AG09319 (cell line): ENCODE data around the gene UBL7.

Experiments used
- DNase-seq: peaks from one replicate; pipeline ENCODE4 v3.0.0-alpha.2; 2010; ENCODE audit warnings: low read depth; ENCODE audit errors: extremely low read depth
- CTCF ChIP-seq: IDR thresholded peaks from 2 replicates; pipeline ENCODE4 v1.5.1; 2011; ENCODE audit warnings: low read depth, mild to moderate bottlenecking, inconsistent platforms, low read length, moderate library complexity

Gene UBL7

DNA sequence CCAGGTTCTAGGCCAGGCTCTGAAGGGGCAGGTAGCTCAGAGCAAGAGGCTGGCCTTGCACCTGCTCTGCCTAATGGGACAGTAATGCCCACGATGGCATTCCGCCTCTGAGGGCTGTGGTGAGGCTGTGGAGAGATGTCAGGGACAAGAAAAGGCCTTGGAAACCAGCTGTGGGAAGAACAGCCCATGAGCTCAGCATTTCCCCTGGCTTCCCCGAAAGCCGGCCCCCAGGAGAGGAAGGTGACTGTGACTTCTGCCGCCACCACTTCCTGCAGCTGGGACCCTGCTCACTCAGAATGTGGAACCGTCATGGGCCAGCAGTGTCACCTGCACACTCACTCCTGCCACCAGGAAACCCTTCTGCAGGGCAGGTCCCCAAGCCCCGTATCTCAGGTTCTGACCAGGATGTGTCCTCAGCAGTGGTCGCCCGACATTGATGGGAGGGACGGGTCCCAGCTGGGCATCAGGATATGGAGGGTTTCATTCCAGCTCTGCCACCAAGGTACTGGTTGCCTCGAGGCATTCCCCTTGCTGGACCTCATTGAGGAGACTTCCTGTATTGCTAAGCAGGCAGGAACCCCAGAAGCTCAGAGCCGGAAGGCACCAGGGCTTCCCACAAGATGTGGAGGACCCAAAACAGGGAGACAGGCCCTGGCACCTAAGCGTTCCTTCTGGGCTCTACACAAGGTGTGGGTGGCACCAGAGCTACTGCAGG, 57.9 kb downstream of the UBL7 start:
- DNase-seq: no peak
- TF ChIP-seq CTCF: no peak

- DNase-seq: no peak
- TF ChIP-seq CTCF: no peak
Measured at GRCh38 chr15:74402337-74402841, 58.6 kb downstream of the UBL7 start.

GRCh38 chr15:74400915-74401757, 59.8 kb downstream of the UBL7 start:
- no peak for DNase-seq
- no peak for TF ChIP-seq CTCF

GRCh38 chr15:74400313-74400860, 60.6 kb downstream of the UBL7 start:
- TF ChIP-seq CTCF: no peak
- DNase-seq: no peak

DNA sequence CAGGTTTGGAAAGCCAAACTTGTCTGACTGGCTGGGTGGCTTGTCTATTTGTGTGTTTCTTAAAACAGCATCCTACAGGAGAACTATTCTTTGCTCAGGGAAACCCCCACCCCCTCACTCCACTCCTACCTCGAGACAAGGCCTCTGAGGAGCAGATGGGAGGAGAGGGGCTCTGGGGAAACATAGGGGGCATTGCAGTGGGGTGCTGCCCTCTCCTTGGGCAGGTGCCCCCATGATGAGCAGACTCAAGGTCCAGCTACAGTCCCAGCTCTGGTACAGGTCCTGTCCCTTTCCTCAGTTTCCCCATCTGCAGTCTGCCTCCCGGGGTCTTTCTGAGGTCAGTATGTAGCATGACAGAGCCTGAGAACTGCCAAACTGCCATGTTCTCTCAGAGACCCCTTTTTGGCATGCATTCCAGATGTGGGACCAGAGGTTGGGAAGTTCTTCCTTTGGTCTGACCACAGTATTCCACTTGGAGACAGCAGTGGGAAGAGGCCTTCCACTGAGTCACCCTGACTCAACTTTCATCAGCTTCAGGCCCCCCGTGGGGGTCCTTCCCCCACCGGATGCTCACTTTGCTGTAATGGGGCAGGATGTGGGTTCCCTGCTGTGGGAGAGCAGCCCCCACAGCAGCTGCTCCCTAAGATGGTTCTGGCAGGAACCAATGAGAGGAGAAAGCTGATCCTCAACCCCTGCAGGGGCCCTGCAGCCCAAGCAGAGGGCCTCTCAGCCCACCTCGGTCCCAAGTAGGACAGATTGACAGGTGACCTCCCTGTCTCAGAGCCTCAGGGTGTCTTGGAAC, 61.2 kb downstream of the UBL7 start:
- no peak for TF ChIP-seq CTCF
- DNase-seq: no peak

- TF ChIP-seq CTCF: no peak
- no peak for DNase-seq
Measured at GRCh38 chr15:74399100-74399499, 61.9 kb downstream of the UBL7 start.
